Measurements from ENCODE around the gene RTL10.
"Not testable (repeated sequence)": the region's sequence is repeated elsewhere in the genome, so short reads cannot be mapped to it uniquely, and the experiment has no call there.

RTL10 gene

GRCh38 chr22:19888131-19888746 lies 33.6 kb upstream of the RTL10 start:
- no peak for DNase-seq

GRCh38 chr22:19887256-19887985 lies 32.7 kb upstream of the RTL10 start:
- DNase-seq = no peak

- DNase-seq = peak; percentile 27
Observed at GRCh38 chr22:19886605-19887255, 32.1 kb upstream of the RTL10 start.

- no peak for DNase-seq
Observed at GRCh38 chr22:19885841-19886592, 31.3 kb upstream of the RTL10 start.

GRCh38 chr22:19884954-19885751 lies 30.5 kb upstream of the RTL10 start:
- no peak for DNase-seq

GRCh38 chr22:19884161-19884953 lies 29.7 kb upstream of the RTL10 start:
- DNase-seq = no peak

- not testable (repeated sequence) for DNase-seq
Observed at GRCh38 chr22:19883446-19883845, 28.8 kb upstream of the RTL10 start.

- DNase-seq = no peak
Observed at GRCh38 chr22:19882446-19883381, 28.0 kb upstream of the RTL10 start.

- DNase-seq = no peak
Observed at GRCh38 chr22:19880786-19881569, 26.3 kb upstream of the RTL10 start.

GRCh38 chr22:19879992-19880785 lies 25.5 kb upstream of the RTL10 start:
- no peak for DNase-seq

GRCh38 chr22:19879643-19879991 lies 24.9 kb upstream of the RTL10 start:
- no peak for DNase-seq

GRCh38 chr22:19879246-19879570 lies 24.5 kb upstream of the RTL10 start:
- no peak for DNase-seq

GRCh38 chr22:19878461-19879245 lies 24.0 kb upstream of the RTL10 start:
- DNase-seq = no peak

- no peak for DNase-seq
Observed at GRCh38 chr22:19877626-19878339, 23.1 kb upstream of the RTL10 start.

GRCh38 chr22:19876941-19877625 lies 22.4 kb upstream of the RTL10 start:
- DNase-seq = peak; percentile 3

- DNase-seq = no peak
Observed at GRCh38 chr22:19876314-19876940, 21.8 kb upstream of the RTL10 start.
